Brain microvascular endothelial cell (primary cell): Measurements from ENCODE around the gene SPRY1.
A peak's percentile ranks its signal among the peaks of the same experiment; 100 is the strongest.

ENCODE experiments used
- DNase-seq: peaks from one replicate; pipeline ENCODE4 v3.0.0-alpha.2; 2020
- H3K27ac ChIP-seq: fragments of 250-450 bp; sonication (Bioruptor Pico); 2 replicates; pipeline ENCODE4 v1.5.1; 2020; ENCODE audit warnings: mild to moderate bottlenecking, moderate library complexity
- H3K27me3 ChIP-seq: fragments of 250-450 bp; sonication (Bioruptor Pico); replicated peaks from 2 replicates; pipeline ENCODE4 v1.5.1; 2020; ENCODE audit warnings: mild to moderate bottlenecking
- H3K36me3 ChIP-seq: fragments of 250-450 bp; sonication (Bioruptor Pico); replicated peaks from 2 replicates; pipeline ENCODE4 v1.5.1; 2020; ENCODE audit warnings: mild to moderate bottlenecking
- H3K4me3 ChIP-seq: 2 replicates; pipeline ENCODE4 v1.5.1; 2011; ENCODE audit warnings: low read depth, mild to moderate bottlenecking, control low read depth, low read length, moderate library complexity
- CTCF ChIP-seq: IDR thresholded peaks from 2 replicates; pipeline ENCODE4 v1.5.1; 2011; ENCODE audit warnings: low read depth, mild to moderate bottlenecking, moderate library complexity, low read length, control low read depth, inconsistent platforms; ENCODE audit errors: missing control alignments
- in situ Hi-C: cut with HindIII; loops from 2 replicates; pipeline ENCODE4 v1.10.0; 2017; ENCODE audit warnings: low sequenced_read_pairs, low pct_ligation_motif_present

The SPRY1 gene

DNA sequence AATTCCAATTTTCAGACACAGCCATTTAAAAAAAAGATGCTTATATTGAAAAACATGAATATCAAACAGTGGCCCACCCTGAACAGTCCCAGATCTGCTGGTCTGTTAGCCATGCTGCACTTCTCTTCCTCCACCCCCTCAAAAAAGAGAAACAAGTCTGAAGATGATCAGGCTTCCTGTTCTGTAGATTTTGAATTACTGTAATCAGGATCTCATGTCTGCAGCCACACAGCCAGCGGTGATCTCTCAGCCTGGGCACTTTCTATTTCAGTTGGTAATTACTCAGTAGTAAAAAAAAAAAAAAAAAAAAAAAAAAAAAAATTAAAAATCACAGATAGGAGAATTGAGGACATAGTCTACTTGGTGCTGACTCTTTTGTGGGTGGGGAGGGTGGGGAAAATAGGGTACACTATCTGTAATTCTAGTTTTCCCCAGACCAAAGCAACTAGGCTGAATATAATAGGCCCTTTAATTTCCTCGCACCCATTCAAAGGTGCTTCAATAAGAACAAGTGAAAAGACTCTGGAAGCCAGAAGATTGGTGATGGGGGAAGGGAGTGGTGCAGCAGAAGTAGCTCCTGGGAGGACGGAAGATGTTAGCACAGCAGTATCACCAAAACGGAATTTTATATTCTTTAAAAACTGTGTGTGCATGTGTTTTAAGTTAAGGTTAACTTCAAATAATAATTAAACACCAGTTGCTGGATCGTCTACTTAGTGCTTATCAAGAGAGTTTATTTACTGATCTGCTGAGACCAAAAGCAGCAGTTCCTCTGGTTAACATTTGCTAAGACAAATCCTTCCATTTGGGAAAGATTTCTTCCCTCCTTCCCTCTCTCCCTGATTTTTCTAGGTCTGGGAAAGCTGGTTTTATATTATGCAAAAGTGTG, 47.0 kb downstream of the SPRY1 start:
- no peaks in the 10 kb centered on the region for H3K27me3 ChIP-seq
- no peaks in the 10 kb centered on the region for H3K36me3 ChIP-seq
- no peak for TF ChIP-seq CTCF
- no peak for DNase-seq
- in situ Hi-C loops, result no loop called here
- no peak overlapping the region for H3K27ac ChIP-seq
- H3K4me3 ChIP-seq, result no peak overlapping the region

DNA sequence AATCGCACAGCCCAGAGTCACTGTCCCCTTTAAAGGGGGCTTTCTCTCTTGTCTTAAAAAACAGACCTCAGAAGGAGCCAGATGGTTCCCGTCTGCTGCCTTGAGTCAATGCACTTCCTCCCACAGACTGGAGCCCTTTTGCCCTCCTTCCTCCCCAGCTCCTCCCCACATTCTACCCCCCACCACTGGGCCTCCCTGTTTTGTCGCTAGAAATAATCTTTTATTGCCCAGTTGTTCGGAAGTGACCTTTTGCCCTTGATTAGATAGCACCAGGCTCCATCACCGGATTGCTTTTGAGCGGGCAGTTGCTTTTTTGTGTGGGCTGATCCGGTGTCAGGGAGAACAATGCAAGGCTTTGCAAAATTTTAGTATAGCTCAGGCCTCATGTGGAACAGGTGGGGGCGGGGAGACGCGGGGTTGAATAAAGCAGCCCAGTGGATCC, 47.7 kb downstream of the SPRY1 start:
- no peak for TF ChIP-seq CTCF
- in situ Hi-C loops, result no loop called here
- no peak overlapping the region for H3K4me3 ChIP-seq
- no peaks in the 10 kb centered on the region for H3K27me3 ChIP-seq
- H3K27ac ChIP-seq, result no peak overlapping the region
- H3K36me3 ChIP-seq, result no peaks in the 10 kb centered on the region
- DNase-seq, result peak; percentile 29

- no peaks in the 10 kb centered on the region for H3K36me3 ChIP-seq
- H3K4me3 ChIP-seq, result no peak overlapping the region
- H3K27me3 ChIP-seq, result no peaks in the 10 kb centered on the region
- in situ Hi-C loops, result no loop called here
- TF ChIP-seq CTCF, result no peak
- no peak for DNase-seq
- no peak overlapping the region for H3K27ac ChIP-seq
Measured at GRCh38 chr4:123446865-123447474, 50.4 kb downstream of the SPRY1 start.

DNA sequence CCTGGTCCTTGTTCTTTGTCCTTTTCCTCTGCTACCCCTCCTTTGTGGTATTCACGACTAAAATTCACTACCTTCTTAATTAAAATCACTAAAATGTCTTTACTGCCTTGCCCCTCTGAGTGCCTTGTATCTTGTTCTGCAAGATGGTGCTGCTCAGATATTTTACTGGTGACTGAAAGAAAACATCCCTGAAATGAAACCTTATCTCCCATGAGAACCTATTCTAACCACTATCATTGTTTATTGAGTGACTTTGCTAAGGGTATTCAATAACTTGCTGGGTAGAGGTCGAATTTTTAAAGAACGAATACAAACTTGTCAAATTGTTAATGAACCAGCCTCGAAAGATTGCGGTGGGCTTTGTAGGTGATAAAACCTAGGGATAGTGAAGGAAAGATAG, 52.8 kb downstream of the SPRY1 start:
- in situ Hi-C loops, result no loop called here
- no peak for TF ChIP-seq CTCF
- Histone ChIP-seq H3K27ac (peak overlapping the region; percentile 0), H3K27me3 (no peaks in the 10 kb centered on the region), H3K4me3 (no peak overlapping the region), H3K36me3 (no peaks in the 10 kb centered on the region)
- DNase-seq, result no peak

DNA sequence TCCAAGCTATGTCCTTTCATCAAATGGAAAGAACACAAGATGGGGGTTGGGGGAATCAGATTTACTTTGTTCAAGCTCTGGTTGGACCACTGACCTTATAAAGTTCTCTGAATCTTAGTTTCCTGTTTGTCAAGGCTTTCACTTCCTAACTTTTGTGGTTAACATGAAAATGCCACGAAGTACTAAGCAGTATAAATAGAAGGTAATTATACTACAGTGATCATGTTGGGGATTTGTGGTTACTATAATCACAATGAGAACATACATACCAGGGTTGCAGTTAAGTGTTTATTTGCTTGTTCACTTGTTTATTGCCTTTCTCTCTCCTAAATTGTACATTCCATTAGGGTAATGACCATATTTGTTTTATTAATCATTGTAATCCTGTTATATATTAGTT, 53.2 kb downstream of the SPRY1 start:
- in situ Hi-C loops, result no loop called here
- peak; percentile 30 for DNase-seq
- Histone ChIP-seq H3K27me3 (no peaks in the 10 kb centered on the region), H3K36me3 (no peaks in the 10 kb centered on the region), H3K27ac (peak overlapping the region; percentile 0), H3K4me3 (no peak overlapping the region)
- no peak for TF ChIP-seq CTCF

DNA sequence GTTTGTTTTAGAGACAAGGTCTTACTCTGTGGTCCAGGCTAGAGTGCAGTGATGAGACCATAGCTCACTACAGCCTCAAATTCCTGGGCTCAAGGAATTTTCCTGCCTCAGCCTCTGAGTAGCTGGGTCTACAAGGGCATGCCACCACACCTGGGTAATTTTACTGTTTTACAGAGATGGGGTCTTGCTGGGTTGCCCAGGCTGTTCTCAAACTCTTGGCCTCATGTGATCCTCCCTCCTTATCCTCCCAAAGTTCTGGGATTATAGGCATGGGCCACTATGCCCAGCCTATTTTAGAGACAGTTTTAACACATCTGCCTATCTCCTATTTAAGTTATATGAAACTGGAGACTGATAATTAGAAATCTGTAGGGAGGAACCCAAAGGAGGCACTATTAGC, 53.8 kb downstream of the SPRY1 start:
- in situ Hi-C loops, result no loop called here
- H3K27ac ChIP-seq, result no peak overlapping the region
- TF ChIP-seq CTCF, result no peak

More for the DNA sequence above, 53.8 kb downstream of the SPRY1 start:
- no peak overlapping the region for H3K4me3 ChIP-seq
- no peaks in the 10 kb centered on the region for H3K27me3 ChIP-seq
- H3K36me3 ChIP-seq, result no peaks in the 10 kb centered on the region
- no peak for DNase-seq
